Measurements from ENCODE around the gene PRKCB.
A peak's percentile ranks its signal among the peaks of the same experiment; 100 is the strongest.
"Not testable (repeated sequence)": the region's sequence is repeated elsewhere in the genome, so short reads cannot be mapped to it uniquely, and the experiment has no call there.

Gene PRKCB

DNA sequence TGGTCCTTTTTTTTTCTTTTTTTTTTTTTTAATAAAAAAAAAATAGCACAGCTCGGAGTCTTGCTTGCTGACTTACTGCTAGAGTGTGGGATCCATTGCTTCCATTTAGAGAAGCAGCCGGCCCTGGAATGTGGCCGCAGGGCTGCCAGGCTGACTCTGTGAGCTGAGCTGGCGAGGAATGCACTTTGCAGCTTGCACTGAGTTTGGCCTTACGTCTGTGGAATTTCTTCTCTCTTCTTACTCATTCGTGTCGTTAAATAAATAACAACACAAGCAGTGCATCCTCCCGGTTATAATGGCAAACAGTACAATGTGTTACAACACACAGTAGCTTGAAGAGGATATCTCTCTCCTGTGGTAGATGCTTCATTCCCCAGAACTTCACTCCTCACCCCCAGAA lies 69.2 kb downstream of the PRKCB start:
- DNase-seq: no peak

- DNase-seq: no peak
These were observed 71.7 kb downstream of the PRKCB start for GRCh38 chr16:23907457-23907902.

- no peak for DNase-seq
These were observed 72.1 kb downstream of the PRKCB start for GRCh38 chr16:23907903-23908302.

DNA sequence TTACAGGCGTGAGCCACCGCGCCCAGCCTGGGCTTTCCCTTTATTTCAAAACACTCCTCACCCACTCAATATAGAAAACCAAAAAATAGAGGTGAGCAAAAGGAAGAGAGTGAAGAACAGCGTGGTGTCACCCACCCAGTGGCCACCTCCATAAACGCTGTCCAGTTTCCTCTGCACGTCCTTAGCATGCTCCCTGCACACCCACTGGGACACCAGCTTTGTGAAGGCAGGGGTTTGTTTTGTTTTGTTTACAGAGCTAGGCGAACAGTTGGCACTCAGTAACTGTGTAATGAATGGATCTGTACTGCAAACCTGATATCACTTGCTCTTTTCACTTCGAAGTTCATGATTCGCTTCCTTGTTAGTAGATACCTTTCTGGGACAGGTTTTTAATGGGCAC lies 73.0 kb downstream of the PRKCB start:
- peak; percentile 5 for DNase-seq

GRCh38 chr16:23909792-23910418 lies 74.1 kb downstream of the PRKCB start:
- DNase-seq: no peak

- peak; percentile 24 for DNase-seq
These were observed 79.3 kb downstream of the PRKCB start for GRCh38 chr16:23914946-23915530.

DNA sequence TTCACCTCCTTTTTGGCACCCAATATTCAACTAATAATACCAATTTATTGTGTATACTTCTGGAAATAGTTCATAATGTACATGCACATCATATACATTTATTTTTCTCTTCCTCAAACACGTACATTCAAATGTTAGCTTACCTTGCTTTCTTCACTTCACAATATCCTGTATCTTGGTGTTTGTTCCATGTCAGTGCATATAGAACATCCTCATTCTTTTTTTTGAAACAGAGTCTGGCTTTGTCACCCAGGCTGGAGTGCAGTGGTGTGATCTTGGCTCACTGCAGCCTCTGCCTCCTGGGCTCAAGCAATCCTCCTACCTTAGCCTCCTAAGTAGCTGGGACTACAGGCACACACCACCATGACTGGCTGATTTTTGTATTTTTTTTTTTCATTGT lies 80.8 kb downstream of the PRKCB start:
- not testable (repeated sequence) for DNase-seq

GRCh38 chr16:23917621-23918020 lies 81.8 kb downstream of the PRKCB start:
- DNase-seq: no peak

DNA sequence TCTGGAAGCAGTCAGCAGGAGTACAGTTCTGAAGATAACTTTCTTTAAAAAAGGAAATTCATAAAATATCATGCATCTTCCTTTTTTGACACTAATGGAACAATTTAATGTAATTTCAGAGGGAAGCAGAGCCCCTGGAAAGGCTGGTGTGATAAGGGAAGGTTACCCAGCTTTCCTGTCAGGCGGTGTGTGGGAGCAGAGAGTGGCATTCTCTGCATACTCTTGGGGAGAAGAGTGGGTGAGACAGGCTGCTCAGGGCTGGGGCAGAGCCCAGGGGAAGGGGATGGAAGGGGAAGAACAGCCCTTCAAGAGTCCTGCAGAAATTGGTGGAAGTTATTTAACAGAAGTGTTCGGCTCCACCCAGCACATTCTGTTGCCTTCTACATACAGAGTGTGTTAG lies 84.7 kb downstream of the PRKCB start:
- no peak for DNase-seq

- DNase-seq: no peak
These were observed 85.1 kb downstream of the PRKCB start for GRCh38 chr16:23920899-23921298.

DNA sequence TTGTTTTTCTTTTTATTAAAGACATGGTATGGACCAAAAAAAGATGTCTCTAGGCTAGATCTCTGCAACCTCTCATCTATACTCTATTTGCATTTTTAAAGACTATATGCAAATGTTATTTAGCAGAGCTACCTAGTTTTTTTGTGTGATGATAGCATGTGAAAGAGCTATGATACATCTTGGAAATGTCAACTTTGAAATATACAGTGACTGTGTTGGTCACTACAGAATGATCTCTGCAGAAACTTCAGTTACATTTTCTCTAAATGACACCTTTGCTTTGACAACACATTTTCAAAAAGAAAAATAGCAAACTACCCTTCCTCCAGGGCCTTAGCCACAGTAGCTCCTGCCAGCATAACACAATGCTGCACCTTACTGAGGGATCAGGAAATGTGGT lies 86.6 kb downstream of the PRKCB start:
- no peak for DNase-seq

DNA sequence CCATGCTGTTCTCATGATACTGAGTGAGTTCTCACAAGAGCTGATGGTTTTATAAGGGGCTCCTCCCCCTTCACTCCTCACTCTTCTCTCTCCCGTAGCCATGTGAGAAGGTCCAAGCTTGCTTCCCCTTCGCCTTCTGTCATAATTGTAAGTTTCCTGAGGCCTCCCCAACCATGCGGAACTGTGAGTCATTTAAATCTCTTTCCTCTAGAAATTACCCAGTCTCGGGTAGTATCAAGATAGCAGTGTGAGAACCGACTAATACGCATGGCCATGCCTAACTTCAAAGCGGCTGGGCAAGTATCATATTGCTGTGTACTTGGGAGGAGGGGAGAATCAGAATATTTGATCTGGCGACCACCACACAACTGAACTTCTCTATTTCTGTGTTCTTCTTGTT lies 88.3 kb downstream of the PRKCB start:
- DNase-seq: no peak

GRCh38 chr16:23927796-23928195 lies 92.0 kb downstream of the PRKCB start:
- DNase-seq: no peak

DNA sequence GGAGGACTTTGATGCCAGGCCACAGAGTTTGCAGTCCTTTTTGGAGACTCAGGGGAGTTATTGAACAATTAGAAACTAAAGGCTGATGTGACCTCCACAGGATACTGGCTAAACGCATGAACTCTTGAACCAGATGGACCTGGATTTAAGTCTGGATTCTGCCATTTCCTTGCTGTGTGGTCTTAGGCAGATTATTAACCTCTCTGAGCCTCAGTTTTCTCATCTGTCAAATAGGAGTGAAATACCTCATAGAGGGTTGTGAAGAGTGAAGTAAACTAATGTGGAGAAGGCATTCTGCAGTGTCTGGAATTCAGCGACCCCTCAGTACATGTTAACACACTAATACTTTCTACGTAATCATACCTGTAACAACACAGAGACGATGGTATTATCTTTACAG lies 93.5 kb downstream of the PRKCB start:
- no peak for DNase-seq

DNA sequence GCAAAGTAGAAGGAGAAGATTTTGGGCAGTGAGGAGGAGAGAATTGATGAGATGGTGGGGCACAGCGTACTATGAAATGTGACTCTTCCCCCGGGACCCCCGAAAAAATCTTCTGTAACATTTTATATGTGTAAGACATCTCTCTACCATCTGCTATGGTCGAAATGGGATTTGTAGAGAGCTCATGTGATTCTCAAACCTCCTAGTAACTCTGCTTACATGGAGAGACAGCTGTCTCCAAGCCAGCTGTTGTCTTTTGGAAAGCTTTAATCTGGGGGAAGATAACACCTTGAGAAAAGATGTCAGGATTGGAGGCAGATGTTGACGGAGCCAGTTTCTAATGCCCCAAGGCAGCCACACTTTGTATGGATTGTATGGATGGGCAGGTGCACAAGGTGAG lies 94.1 kb downstream of the PRKCB start:
- no peak for DNase-seq

- no peak for DNase-seq
These were observed 95.0 kb downstream of the PRKCB start for GRCh38 chr16:23930791-23931190.

DNA sequence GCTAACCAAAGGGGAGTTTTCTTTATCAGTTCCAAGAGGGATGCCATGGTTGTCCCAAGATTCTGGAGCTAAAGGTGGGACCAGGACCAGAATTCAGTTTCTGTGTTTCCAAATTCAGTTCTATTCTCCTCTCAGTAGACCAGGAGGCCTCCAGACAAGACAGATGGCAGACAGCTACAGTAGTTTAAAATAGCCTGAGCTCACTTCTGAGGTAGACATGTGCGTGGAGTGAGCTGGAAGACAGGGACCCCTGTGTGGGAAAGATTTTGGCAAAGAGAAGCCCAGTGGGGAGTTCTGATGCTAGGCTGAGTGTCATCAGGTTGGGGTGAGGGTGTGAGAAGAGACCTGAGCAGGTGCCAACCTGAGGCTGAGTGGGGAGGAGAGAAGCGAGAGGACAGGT lies 95.4 kb downstream of the PRKCB start:
- DNase-seq: no peak

DNA sequence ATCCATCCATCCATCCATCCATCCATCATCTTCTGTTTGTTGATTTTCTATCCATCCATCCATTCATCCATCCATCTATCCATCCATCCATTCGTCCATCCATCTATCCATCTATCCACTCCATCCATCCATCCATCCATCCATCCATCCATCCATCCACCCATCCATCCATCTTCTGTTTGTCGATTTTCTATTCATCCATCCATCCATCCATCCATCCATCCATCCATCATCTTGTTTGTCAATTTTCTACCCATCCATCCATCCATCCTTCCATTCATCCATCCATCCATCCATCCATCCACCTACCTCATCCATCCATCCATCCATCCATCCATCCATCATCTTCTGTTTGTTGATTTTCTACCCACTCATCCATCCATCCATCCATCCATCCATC lies 97.9 kb downstream of the PRKCB start:
- not testable (repeated sequence) for DNase-seq

DNA sequence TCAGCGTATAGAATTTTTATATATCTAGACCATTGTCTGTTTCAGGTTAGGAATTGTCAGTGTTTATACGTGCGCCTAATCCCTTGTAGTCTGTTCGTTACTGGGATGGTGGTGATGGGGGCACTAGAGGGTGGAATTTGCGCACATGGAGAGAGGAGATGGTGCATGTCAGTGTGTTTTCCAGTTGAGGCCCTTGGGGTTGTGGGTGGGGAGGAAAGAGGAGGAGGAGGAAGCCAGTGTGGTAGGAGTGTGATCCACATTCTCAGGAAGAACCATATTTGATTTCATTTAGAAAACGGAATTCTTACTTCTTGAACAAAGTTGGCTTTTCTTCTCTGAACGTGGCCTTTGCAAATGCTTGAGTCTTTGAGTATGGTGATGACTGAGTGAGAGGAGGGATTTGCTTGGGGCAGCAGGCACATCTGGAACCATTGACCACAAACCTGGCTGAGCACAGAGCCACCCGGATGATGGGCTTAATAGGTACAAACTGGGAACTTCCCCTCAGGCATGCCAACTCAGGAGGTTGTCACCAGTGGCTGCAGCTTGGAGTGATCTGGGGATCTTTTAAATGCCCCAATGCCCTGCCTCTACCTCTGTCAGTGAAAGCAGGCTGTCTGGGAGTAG lies 98.9 kb downstream of the PRKCB start:
- DNase-seq: no peak

- DNase-seq: no peak
These were observed 104.3 kb downstream of the PRKCB start for GRCh38 chr16:23940111-23940510.

GRCh38 chr16:23941025-23941424 lies 105.2 kb downstream of the PRKCB start:
- DNase-seq: no peak

DNA sequence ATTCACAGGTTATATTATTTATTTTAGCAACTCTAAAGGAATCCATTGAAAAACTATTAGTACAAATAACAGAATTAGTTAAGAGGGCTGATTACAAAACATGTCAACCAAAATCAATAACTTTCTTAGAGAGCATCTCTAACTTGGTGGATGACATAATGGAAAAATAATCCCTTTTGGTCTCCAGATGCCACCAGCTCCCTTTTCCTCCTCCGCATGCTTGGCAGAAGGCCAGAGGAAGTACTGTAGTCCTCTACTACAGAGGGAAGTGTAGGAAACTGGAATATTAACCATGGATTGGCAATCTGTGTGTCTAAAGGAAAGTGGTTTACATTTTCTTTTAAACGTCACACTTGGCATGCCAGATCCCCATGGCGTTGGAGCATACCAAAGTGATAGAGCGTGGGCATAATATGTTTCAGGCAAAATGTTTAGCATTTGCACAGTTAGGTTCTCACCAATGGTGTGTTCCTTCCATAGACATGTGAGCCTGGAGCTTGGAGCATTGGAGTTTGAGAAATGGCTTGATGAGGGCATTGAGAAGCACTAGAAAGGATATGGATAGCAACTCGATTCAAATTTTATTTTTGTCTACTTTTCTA lies 106.3 kb downstream of the PRKCB start:
- DNase-seq: no peak

DNA sequence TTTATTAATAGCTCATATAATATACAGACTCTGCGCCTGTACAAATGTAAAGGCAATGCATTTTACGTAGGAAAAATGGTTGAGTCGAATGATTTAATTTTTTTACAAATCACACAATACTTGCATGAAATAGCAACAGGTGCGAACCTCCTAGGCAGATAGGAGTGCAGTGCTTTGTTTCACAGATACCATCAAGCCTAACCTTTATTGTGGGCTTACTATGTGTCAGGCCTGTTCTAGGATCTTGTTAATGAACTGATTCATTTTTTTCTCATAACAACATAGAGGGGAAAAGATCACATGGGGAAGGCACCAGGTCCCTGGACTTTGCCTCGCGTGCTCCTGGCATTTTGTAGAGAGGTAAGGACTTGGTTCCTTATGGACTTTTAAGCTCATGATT lies 107.8 kb downstream of the PRKCB start:
- DNase-seq: no peak

DNA sequence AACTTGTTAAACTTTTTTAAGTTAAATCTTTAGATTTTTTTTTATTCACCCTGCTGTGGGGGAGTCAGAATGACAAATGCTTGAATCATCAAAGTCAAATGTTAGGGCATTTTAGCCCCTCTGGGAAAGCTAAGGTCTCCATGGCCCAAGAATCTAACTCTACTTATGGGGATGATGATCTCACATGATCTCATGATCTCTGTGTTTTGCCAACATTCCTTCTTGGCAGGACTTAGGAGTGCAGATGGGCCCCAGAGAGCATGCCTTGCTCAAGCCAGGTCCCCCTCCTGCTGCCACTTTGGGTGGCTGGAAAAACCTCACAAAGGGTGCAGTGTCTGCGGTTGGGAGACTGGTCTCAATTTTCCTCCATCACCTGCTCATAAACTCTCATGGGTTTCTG lies 108.6 kb downstream of the PRKCB start:
- no peak for DNase-seq
